Activated CD4-positive, alpha-beta T cell treated with anti-CD3 and anti-CD28 coated beads, Interleukin-2, amount 50 U/mL, for 48 hours (primary cell): ENCODE measurements around the gene LMNB1.
A peak's percentile ranks its signal among the peaks of the same experiment; 100 is the strongest.
"Not testable (repeated sequence)": the region's sequence is repeated elsewhere in the genome, so short reads cannot be mapped to it uniquely, and the experiment has no call there.

Source experiments
- DNase-seq, 2 experiments: peaks; one replicate each; pipeline ENCODE4 v3.0.0-alpha.2; 2020

LMNB1 gene

DNA sequence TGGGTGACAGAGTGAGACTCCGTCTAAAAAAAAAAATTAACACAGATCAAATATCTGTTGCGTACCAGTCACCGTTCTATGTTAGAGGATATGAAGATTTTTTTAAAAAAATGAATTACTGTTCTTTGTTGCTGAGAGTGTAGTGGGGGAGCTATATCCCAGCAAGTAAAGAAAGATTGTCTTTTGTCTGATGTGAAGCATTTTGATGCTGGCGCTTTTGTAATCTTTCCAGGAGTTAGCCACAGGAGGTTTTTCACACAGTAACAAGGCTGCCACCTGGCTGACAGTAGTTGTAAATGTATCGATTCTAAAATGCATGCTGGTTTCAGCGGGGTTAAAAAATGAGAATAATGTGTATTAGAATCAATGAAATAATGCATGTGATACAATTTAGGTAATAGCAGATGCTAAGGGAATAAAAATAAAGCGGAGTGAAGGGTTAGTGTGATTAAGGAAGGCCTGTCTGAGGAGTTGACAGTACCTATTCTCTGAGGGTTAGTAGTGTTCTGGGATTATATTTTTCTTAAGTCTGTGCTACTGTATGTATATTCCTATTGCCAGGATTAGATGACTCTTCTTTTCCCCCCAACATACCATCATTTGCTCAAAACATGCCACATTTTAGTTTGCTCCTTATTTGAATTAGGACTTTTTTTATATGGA is 3.4 kb downstream of the LMNB1 start:
- DNase-seq = peak in 1 of 2 experiments; percentile 51

DNA sequence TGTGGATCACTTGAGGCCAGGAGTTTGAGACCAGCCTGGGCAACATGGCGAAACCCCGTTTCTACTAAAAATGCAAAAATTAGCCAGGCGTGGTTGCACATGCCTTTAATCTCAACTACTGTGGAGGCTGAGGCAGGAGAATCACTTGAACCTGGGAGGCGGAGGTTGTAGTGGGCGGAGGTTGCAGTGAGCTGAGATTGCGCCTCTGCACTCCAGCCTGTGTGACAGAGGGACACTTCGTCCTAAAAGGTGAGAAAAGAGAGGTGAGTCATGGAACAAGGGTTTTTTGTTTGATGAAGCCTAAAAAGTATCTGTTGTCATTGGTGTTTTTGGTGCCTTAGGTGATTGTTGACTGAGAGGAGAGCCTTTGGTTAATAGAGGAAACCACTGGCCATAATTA is 11.5 kb downstream of the LMNB1 start:
- peak; percentile 25 to 39 for DNase-seq

DNA sequence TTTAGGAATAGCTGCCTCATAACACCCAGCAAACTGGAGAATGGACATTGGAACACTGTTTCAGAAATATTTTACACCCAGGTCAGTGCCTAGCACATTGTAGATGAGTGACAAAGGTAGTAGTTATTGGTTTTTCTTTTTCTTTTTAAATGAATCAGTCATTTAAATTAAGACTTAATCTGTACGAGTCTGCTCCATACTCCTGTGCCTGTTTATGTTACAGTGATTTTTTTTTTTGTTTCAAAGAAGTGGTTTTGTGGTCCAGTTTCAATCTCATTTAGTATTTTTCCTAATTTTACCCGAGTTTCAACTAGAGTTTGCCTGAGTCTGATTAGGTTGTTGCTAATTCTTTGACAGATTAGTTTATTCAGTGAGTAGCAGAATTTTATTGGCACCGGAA is 16.2 kb downstream of the LMNB1 start:
- no peak for DNase-seq

DNA sequence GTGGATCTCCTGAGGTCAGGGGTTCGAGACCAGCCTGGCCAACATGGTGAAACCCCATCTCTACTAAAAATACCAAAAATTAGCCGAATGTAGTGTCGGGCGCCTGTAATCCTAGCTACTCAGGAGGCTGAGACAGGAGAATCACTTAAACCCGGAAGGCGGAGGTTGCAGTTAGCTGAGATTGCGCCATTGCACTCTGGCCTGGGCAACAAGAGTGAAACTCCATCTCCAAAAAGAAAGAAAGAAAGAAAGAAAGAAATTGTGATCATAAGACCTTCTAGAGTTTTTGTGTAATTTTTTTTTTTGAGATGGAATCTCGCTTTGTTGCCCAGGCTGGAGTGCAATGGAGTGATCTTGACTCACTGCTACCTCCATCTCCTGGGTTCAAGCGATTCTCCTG is 16.7 kb downstream of the LMNB1 start:
- not testable (repeated sequence) for DNase-seq

DNA sequence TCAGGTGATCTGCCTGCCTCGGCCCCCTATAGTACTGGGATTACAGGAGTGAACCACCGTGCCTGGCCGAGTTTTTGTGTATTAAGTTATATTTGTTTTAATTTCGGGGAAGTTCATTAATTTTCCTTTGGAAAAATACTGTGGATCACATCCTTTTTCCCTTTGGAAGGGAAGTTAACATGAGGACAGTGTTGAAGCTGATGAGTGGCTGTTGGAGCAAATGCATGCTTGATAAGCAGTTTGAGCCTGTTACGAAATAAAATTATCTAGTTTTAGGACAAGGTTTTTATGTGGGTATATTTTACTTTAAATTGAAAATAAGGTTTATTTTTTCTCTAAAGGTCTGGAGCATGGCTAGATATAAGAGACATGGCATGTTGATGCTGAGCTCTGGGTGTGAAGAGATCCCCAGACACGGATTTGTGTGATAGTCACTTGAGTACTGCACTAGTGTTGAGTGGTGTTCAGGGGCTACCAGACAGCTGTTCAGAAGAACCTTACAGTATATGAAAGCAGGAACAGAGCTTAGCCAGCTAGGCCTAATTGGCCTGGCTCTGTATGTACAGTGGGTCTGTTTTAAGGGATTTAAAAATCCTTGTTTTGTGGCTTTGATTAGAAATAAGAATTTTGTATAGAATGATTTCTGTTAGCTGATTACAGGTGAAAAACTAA is 17.4 kb downstream of the LMNB1 start:
- DNase-seq = no peak

DNA sequence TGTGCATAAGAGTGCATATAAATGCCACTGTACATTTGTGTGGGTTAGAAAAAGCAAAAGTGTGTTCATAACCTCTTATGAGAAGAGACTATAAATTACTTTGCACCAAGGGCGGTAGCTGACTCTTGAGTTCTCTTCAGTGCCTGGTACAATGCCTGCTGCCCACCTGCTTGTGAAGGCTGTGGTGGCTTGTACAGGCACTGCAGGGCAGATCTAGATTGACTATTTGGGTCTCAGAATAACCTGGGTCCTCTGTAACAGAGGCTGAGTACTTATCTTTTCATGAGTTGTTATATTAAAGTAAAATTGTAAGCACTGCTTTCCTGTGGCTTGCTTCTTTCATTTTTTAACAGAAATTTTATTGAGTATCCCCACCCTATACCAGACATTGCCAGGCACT is 22.8 kb downstream of the LMNB1 start:
- DNase-seq = no peak

DNA sequence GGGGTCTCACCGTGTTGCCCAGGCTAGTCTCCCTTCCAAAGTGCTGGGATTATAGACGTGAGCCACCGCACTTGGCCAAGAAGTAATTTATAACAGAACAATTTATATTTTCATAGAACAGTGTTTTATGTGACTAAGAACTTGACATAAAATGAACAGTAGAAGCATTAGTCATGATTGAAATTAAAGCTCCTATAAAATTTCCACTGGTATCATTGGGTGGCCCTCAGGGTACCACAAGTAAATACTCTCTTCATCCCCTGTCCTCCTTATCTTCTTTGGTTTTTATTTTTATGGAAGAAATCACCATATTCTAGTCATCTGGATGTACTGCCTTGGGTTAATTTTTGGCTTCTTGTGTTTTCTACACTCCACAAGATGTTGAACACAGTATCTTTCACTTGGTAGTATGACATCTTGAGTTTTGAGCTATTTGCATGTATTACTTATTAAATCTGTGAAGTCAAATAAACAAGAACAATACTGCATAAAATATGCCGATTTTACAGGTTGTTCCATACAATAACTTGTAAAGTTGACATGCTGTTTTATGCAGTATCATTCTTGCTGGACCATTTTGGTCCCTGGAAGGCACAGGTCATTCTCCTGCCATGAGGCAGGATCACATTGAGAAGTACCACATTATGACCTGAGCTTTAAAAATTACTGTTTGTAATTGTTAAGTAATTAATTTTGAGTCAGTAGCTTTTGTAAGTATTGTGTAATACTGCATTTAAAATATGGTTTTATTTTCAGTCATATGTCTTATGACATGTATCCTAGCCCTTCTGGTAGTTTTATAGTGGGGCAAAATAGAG is 24.4 kb downstream of the LMNB1 start:
- no peak for DNase-seq

DNA sequence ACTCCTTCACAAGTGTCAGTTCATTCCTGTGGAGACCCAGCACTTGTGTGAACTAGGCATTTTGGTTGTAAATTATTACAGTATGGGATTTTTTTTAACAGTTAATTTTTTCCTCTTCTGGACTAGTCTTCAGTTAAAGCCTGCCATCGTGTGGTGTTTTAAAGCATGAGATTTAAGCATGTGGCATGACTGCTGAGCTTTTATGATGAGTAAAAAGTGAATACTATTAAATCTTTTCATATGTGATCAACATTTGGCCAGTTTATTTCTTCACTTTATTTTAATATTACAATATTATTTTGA is 25.0 kb downstream of the LMNB1 start:
- no peak for DNase-seq

DNA sequence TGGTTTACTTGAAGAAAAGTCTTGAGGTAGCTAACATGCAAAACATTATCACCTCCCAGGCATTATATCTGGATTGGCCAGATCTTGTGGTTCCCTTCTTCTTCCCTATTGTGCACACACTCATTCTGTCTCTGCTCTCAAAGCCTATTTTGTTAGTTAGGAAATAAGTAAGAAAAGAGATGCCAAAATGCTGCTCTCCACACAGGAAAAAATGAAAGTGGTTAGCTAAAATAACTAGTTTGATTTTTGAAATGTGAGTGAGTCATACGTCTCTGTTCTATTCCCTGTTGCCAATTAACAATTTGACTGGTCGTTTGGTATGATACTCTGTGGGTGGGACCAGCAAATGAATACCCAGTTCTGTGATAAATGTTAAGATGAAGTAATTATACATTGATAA is 28.1 kb downstream of the LMNB1 start:
- no peak for DNase-seq

DNA sequence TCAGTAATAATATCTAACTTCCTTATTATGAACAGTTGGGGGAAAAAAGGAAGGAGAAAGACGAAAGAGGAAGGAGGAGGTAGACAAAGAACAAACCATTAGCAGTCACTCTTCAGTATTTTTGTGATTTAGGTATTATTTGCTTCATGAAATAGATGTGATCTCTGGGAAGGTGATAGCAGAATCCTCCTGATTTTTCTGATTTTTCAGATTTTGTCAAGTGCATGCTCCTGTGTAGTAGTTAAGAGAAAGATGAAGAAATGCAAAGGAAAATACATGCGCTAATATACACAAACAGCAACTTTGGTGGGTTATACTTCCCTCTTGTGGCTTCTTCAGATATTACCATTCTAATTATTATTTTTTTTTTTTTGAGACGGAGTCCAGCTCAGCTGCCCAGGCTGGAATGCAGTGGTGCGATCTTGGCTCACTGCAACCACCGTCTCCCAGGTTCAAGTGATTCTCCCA is 31.6 kb downstream of the LMNB1 start:
- DNase-seq = no peak

DNA sequence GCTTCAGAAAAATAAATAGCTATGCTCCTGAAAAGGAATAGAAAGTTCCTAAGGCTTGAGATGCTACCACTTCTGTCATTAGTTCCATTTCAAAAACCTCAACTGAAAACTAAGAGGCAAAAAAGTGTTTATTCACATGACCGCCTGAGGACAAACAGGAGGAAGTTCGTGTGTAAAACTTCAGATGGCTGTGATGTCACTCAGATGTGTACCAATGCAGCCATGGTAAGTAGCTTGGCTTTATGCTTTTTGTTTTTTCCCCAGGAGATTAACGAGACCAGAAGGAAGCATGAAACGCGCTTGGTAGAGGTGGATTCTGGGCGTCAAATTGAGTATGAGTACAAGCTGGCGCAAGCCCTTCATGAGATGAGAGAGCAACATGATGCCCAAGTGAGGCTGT is 33.0 kb downstream of the LMNB1 start:
- DNase-seq = no peak

DNA sequence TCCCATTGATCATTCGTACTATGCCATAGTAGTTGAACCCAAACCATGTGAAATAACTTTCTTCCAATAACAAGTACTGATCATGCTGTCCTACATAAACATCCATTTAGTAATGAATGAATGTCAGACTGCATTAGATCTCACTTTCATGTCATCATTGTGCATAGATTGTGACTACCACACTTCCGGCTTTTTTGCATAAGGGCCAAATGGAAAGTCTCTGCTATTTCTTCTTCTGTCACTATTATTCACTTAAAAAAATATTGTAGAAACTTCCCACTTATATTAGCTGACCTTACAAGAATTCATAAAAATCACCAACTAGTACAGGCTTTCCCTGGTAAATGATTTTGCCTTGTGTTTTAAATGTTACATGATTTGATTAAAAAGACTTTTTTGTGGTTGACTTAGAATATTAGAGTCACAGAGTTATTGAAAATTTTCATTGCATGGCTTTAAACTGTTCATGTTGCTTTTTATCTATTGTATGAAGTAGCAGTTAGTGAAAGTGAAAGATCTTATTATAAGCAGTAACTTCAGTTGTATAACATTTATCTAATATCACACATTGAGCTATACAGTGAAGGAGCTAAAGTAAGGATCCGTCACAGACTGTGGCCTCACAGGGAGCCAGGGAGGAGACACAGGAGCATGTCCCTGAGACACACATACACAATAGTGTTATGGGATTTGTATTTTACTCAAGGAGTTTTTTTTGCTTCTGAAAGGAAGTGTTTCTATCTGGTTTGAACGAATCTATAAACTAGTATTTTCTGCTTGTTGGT is 33.9 kb downstream of the LMNB1 start:
- DNase-seq = no peak

DNA sequence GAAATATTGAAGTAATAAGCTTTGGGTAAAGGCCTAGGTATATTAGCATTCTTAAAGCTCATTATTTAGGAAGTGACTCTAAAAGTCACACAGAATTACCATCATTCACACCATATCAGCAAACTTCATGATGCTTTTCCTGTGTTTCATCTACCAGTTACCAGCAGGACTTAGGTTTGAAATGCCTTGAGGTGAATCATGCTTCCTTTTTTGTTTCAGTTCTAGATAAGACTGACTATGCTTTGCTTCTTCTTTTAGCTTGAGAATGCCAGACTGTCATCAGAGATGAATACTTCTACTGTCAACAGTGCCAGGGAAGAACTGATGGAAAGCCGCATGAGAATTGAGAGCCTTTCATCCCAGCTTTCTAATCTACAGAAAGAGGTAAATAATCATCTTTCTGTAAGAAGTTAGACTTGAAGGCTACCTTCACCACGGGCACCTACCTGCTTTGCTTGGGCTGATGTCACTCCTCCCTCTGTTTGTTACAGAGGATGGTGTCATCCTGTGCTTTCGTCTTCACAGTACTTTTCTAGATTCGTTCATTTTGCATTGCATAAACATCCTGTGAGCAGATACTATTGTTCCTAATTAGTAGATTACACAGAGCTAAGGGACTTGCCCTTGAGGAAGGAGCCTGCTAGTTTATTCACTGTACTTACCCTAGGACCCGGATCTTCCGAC is 34.7 kb downstream of the LMNB1 start:
- peak; percentile 31 to 46 for DNase-seq

DNA sequence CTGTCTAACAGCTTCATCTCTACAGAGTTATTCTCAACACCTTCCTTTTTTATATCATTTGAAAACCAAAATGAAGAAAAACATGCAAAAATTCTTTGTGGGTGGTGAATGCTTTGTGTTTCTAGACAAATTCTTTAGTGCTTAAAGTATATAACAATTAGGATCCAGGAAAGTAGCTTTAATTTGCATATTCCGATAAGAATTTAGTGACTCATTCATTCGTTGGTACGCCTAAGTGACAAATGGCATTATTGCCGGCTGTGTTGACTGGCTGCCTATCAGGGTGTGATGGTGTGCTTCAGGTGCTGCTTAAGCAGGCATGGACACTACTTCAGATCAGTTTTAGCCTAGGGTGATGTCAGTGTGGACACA is 35.2 kb downstream of the LMNB1 start:
- DNase-seq = no peak

DNA sequence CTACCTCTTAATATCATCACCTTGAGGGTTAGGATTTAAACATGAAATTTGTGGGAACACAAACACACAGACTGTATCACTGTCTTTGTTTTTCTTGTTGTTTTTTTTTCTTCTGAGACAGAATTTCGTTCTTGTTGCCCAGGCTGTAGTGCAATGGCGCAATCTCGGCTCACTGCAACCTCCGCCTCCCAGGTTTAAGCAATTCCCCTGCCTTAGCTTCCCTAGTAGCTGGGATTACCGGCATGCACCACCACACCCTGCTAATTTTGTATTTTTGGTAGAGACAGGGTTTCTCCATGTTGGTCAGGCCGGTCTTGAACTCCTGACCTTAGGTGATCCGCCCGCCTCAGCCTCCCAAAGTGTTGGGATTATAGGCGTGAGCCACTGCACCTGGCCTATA is 36.9 kb downstream of the LMNB1 start:
- not testable (repeated sequence) for DNase-seq

DNA sequence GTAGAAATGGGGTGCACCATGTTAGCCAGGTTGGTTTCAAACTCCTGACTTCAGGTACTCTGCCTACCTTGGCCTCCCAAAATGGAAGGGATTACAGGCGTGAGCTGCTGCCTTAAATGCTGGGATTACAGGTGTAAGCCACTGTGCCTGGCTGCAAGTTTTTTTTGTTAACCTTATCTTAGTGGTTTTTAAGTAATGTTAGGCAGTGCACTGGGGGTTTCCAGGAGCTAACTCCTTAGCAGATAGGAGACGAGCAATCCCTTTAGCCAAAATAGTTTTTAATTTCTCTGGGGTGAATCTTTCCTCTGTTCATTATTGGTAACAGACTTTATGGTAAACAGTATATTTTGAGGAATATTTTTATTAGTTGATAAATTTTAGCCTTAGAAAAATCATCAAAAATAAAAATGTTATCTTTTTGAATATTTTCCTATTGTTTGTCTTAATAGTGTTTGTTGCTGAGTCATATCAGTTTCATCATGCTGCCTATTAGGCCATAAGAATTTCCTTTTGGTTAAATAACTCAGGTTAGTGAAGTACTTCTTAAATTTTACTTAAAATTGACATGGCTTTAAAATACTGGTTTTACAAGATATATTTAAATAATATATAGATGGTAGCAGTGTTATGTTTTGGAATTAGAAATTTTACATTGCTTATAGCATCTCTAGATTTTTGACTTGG is 37.9 kb downstream of the LMNB1 start:
- no peak for DNase-seq

DNA sequence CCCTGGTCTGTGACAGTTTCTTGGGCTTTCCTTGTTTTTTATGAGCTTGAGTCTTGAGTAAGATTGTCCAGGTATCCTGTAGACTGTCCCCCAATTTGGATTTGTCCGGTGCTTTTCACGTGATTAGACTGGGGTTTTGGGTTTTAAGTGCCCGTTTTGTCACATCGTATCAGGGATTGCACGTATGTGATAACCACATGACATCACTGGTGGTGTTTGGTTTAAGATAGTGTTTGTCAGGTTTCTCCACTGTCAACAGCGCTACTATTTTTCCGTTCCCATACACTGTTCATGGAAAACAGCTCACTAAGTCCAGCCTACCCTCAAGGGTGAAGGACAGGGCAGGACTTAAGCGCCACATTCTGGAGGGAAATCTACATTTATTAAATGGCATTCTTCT is 39.7 kb downstream of the LMNB1 start:
- no peak for DNase-seq

DNA sequence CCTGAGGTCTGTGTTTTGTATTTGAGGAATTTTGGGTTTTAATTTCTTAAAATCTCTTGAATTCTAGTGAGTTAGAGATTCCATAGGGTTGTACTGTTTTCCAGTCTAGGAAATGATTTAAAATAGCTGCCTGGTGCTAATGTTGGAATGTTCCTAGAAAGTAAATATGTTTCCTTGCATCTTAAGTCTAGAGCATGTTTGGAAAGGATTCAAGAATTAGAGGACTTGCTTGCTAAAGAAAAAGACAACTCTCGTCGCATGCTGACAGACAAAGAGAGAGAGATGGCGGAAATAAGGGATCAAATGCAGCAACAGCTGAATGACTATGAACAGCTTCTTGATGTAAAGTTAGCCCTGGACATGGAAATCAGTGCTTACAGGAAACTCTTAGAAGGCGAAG is 41.8 kb downstream of the LMNB1 start:
- no peak for DNase-seq

DNA sequence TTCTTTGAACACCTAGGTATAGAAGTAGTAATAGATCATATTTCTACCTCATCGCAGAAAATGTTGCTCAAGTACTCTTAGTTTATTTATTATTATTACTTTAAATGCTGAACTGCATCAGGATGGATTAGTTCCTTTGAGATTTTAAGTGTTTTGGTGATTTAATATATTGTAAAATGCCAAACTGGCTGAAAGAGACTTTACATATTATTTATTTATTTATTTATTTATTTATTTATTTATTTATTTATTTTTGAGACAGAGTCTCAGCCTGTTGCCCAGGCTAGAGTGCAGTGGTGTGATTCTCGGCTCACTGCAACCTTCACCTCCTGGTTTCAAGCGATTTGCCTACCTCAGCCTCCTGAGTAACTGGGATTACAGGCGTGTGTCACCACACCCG is 42.3 kb downstream of the LMNB1 start:
- DNase-seq = no peak

DNA sequence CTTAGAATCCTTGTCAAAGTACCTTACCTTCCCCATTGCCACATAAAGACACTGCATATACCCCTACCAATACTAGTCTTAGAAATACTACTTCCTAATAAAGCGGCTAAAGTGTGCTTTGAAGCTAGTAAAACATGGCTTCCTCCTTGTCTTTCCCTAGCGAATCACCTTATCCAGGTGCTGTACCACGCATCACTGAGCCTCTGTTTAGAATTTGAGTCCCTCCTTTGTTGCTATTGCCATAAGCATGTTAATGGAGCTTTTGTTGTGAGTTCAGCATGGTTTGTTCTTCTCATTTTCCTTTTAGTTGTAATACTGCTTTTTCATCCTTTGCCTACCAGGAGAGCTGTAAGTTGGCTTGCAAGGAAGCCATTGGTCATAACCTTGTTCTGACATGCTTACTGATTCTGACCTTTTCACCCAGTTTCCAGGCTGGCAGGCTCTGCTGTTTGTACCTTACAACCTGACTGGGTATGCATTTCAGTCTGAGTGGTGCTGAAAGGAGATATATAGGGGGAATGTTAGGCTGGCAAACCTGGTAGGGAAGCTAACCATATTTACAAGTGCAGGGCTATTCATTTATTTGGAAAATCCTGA is 49.8 kb downstream of the LMNB1 start:
- no peak for DNase-seq

DNA sequence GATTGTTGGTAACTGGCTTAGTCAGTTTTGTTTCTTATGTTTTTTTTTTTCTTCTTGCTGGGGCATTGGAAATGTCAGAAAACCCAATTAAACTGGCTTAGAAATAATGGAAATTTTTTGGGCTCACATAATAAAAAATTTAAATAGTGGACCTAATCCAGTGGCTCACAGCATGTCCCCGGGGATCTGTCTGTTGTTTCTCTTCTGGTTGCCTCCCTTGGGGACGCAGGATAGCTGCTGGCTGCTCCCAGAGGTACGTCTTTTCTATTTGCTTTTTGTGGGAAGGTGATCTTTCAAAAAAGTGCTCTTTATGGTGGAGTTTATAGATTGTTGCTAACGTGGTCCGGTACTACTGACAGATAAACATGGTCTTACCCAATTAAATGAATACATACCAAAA is 52.2 kb downstream of the LMNB1 start:
- DNase-seq = no peak

DNA sequence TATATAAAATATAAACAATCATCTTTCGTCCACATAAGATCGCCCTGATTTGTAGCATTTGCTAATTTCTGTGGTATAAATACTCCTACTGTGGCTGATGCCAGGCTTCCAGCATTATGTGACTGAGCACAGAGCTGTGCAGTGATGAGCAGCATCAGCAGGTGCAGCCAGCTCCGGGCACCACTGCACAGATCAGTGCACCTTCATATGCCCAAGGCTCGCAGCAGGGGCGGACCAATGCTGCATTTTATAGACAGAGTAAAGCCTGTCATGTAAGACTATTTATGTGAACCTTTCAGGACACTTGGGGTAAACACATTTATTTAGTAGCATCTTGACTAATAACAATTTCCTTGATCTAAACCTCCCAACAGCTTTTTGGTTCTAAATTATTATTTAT is 53.1 kb downstream of the LMNB1 start:
- DNase-seq = no peak
